Measurements from ENCODE around the gene AMIGO1. TPM values are rescaled to one million over a fixed set of nuclear protein-coding genes. Genes with fewer than 3 reads are reported as not detected.

Gene AMIGO1, protein sequence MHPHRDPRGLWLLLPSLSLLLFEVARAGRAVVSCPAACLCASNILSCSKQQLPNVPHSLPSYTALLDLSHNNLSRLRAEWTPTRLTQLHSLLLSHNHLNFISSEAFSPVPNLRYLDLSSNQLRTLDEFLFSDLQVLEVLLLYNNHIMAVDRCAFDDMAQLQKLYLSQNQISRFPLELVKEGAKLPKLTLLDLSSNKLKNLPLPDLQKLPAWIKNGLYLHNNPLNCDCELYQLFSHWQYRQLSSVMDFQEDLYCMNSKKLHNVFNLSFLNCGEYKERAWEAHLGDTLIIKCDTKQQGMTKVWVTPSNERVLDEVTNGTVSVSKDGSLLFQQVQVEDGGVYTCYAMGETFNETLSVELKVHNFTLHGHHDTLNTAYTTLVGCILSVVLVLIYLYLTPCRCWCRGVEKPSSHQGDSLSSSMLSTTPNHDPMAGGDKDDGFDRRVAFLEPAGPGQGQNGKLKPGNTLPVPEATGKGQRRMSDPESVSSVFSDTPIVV
- polyA plus RNA-seq (2013) = 0.08 and 0.12 TPM in 2 replicates

DNA sequence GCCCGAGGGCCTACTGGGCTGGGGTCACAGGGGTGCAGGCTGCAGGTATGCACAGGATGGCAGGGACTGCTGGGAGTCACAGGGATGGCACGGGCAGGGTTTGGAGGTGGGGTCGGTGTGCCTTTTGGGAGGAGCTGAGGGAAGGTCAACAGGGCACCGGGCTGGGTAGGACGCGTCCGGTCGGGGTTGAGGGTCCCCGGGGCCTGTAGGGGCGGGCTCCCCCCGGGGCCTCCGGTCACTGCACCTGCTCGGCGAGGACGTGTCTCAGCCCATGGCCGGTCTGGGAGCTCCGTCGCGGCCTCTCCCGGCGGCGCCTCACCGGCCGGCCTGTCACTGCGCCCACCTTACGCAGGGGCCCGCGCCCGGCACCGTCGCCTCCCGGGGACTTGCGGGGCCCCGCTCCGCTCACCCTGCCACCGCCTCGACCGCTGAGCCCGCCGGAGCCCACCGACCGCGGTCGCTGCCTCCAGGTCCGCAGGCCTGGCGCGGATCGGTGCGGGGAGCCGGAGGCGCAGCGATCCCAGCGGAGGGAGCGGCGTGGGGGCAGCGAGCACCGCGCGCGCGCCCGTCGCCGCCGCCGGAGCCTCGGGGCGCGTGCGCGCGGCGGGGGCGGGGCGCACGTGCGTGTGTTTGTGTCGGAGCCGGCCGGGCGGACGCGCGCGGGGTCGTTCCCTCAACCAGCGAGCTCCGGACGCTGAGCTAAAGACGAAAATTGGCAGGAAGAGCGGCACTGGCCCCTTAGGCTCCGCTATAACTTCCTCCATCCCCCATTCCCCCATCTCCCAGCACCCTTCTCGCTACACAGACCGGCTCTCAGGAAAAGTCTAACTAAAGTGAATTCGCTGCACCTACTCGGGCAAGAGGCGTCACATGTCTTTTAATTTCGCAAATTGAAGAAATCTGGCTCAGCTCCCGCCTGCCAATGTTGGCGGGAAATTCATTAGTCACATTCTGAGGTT, at the start of gene AMIGO1:
Gene AMIGO1 (minus strand): TSS at position 552 of the 959 bp plus-strand sequence. CDS start 815 bp downstream, outside the sequence.
- no peaks in the 10 kb centered on the region for H3K79me1 ChIP-seq (ENCODE audit: low read length)
- no peak within 1 kb of the TSS for H4K12ac ChIP-seq (ENCODE audit: low read depth, low read length)
- no CpG with 5 or more reads among the region's 100 CpGs for WGBS (ENCODE audit: extremely low coverage, insufficient coverage, insufficient read length)

DNA sequence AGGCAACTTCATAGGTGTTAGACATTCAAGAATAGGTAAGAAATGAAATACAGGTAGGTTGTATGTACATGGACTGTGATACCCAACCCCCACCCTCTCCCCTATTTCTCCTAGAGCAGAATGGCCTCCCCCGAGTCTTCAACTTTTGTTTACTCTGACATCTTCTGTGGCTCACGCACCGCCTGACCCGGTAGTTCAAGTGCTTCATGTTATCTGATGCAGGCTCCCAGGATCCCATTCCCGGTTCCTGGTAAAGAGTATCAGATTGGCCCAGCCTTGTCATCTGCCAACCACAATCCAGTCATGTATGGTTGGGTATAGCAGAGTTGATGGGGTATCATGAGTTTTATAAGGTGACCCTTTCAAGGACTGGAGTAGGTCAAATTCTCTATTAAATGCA, 48.0 kb upstream of the AMIGO1 start:
- no peak overlapping the region for H3K27ac ChIP-seq (ENCODE audit: low read depth, low read length)
- no peak overlapping the region for H4K8ac ChIP-seq (ENCODE audit: low read depth, low read length)
- no peaks in the 10 kb centered on the region for H3K9me3 ChIP-seq (ENCODE audit: insufficient read depth, low read depth, low read length)
- no peak overlapping the region for H2AFZ ChIP-seq (ENCODE audit: insufficient read depth, low read length, poor library complexity)
- H3K4me2 ChIP-seq (ENCODE audit: low read length) = no peak overlapping the region
- WGBS (ENCODE audit: extremely low coverage, insufficient coverage, insufficient read length) = no CpG with 5 or more reads among the region's 5 CpGs
- no peaks in the 10 kb centered on the region for H3K36me3 ChIP-seq (ENCODE audit: control insufficient read depth in 1 of 2, insufficient read depth in 2 of 2, low read length in 2 of 2)
- H3K18ac ChIP-seq (ENCODE audit: low read length) = no peak overlapping the region
- no peak overlapping the region for H4K91ac ChIP-seq (ENCODE audit: low read depth, low read length)
- H2AK5ac ChIP-seq (ENCODE audit: low read length) = no peak overlapping the region
- no peaks in the 10 kb centered on the region for H3K4me1 ChIP-seq (ENCODE audit: control insufficient read depth in 1 of 2, insufficient read depth in 2 of 2, low read length in 2 of 2)
- H3K79me2 ChIP-seq (ENCODE audit: control insufficient read depth, insufficient read depth, low read length, poor library complexity) = peaks cover 11% of the 10 kb centered on the region
- H2BK5ac ChIP-seq (ENCODE audit: low read depth, low read length, poor library complexity) = no peak overlapping the region
- no peaks in the 10 kb centered on the region for H3K27me3 ChIP-seq (ENCODE audit: insufficient read depth, low read length)
- no peak overlapping the region for H3K14ac ChIP-seq (ENCODE audit: low read length)
- no peak for DNase-seq
- H3K23ac ChIP-seq (ENCODE audit: low read length) = no peak overlapping the region
- H2BK120ac ChIP-seq (ENCODE audit: insufficient read depth, low read length, poor library complexity) = no peak overlapping the region
- H4K12ac ChIP-seq (ENCODE audit: low read depth, low read length) = no peak overlapping the region
- H3K4me3 ChIP-seq (ENCODE audit: low read depth, low read length) = no peak overlapping the region
- peak overlapping the region; percentile 57 for H3K4ac ChIP-seq (ENCODE audit: low read depth, low read length)
- H2BK12ac ChIP-seq (ENCODE audit: low read length) = no peak overlapping the region
- H3K9ac ChIP-seq (ENCODE audit: low read length) = no peak overlapping the region
- H3K79me1 ChIP-seq (ENCODE audit: low read length) = no peaks in the 10 kb centered on the region

More for the DNA sequence above, at the start of gene AMIGO1:
- Histone ChIP-seq H3K14ac (ENCODE audit: low read length) (no peak within 1 kb of the TSS), H3K36me3 (ENCODE audit: control insufficient read depth in 1 of 2, insufficient read depth in 2 of 2, low read length in 2 of 2) (no peaks in the 10 kb centered on the region), H3K4ac (ENCODE audit: low read depth, low read length) (no peak within 1 kb of the TSS), H4K91ac (ENCODE audit: low read depth, low read length) (no peak within 1 kb of the TSS), H4K8ac (ENCODE audit: low read depth, low read length) (no peak within 1 kb of the TSS), H2AK5ac (ENCODE audit: low read length) (no peak within 1 kb of the TSS), H2BK120ac (ENCODE audit: insufficient read depth, low read length, poor library complexity) (no peak within 1 kb of the TSS), H3K27me3 (ENCODE audit: insufficient read depth, low read length) (peaks cover 14% of the 10 kb centered on the region), H3K9me3 (ENCODE audit: insufficient read depth, low read depth, low read length) (peaks cover 7% of the 10 kb centered on the region), H3K27ac (ENCODE audit: low read depth, low read length) (no peak within 1 kb of the TSS), H2BK5ac (ENCODE audit: low read depth, low read length, poor library complexity) (no peak within 1 kb of the TSS), H2AFZ (ENCODE audit: insufficient read depth, low read length, poor library complexity) (peak within 1 kb of the TSS; percentile 32), H3K4me1 (ENCODE audit: control insufficient read depth in 1 of 2, insufficient read depth in 2 of 2, low read length in 2 of 2) (peaks cover 5 to 6% of the 10 kb centered on the region in 2 experiments), H3K79me2 (ENCODE audit: control insufficient read depth, insufficient read depth, low read length, poor library complexity) (peaks cover 2% of the 10 kb centered on the region), H3K23ac (ENCODE audit: low read length) (no peak within 1 kb of the TSS), H3K4me2 (ENCODE audit: low read length) (peak within 1 kb of the TSS; percentile 99), H2BK12ac (ENCODE audit: low read length) (no peak within 1 kb of the TSS), H3K9ac (ENCODE audit: low read length) (peak within 1 kb of the TSS; percentile 71), H3K4me3 (ENCODE audit: low read depth, low read length) (peak within 1 kb of the TSS; percentile 82), H3K18ac (ENCODE audit: low read length) (no peak within 1 kb of the TSS)
- peak; percentile 17 to 53 for DNase-seq

DNA sequence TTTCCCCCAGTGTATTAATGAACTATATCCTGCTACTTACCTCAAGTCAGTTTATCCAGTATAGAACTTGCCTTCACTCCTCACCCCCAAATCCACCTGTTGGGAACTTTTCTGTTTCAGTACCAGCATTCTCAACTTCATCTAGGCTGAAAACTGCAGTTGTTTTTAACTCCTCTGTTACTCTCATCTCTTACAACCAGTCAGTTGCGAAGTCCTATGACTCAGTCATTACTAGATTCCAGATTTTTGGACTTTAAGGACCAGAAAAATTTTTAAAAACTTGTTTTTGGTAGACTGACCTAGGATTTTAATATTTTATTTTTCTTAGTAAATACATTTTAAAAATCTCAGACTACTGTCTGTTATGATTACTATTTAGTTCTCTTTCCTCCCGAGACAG, 47.0 kb upstream of the AMIGO1 start:
- no peak overlapping the region for H3K4me3 ChIP-seq (ENCODE audit: low read depth, low read length)
- no peaks in the 10 kb centered on the region for H3K36me3 ChIP-seq (ENCODE audit: control insufficient read depth in 1 of 2, insufficient read depth in 2 of 2, low read length in 2 of 2)
- peak overlapping the region; percentile 86 for H3K4ac ChIP-seq (ENCODE audit: low read depth, low read length)
- no peaks in the 10 kb centered on the region for H3K4me1 ChIP-seq (ENCODE audit: control insufficient read depth in 1 of 2, insufficient read depth in 2 of 2, low read length in 2 of 2)
- H4K91ac ChIP-seq (ENCODE audit: low read depth, low read length) = no peak overlapping the region
- H2BK12ac ChIP-seq (ENCODE audit: low read length) = no peak overlapping the region
- no peak overlapping the region for H3K18ac ChIP-seq (ENCODE audit: low read length)
- H2AK5ac ChIP-seq (ENCODE audit: low read length) = no peak overlapping the region
- no peak overlapping the region for H2BK120ac ChIP-seq (ENCODE audit: insufficient read depth, low read length, poor library complexity)
- H3K9ac ChIP-seq (ENCODE audit: low read length) = no peak overlapping the region
- no peak for DNase-seq
- no peaks in the 10 kb centered on the region for H3K9me3 ChIP-seq (ENCODE audit: insufficient read depth, low read depth, low read length)
- no peak overlapping the region for H3K27ac ChIP-seq (ENCODE audit: low read depth, low read length)
- no CpG with 5 or more reads among the region's 2 CpGs for WGBS (ENCODE audit: extremely low coverage, insufficient coverage, insufficient read length)
- H3K27me3 ChIP-seq (ENCODE audit: insufficient read depth, low read length) = no peaks in the 10 kb centered on the region
- H3K14ac ChIP-seq (ENCODE audit: low read length) = no peak overlapping the region
- H3K79me2 ChIP-seq (ENCODE audit: control insufficient read depth, insufficient read depth, low read length, poor library complexity) = peaks cover 11% of the 10 kb centered on the region
- no peak overlapping the region for H3K23ac ChIP-seq (ENCODE audit: low read length)
- H2BK5ac ChIP-seq (ENCODE audit: low read depth, low read length, poor library complexity) = no peak overlapping the region
- no peaks in the 10 kb centered on the region for H3K79me1 ChIP-seq (ENCODE audit: low read length)
- H4K8ac ChIP-seq (ENCODE audit: low read depth, low read length) = no peak overlapping the region
- H2AFZ ChIP-seq (ENCODE audit: insufficient read depth, low read length, poor library complexity) = no peak overlapping the region
- H3K4me2 ChIP-seq (ENCODE audit: low read length) = no peak overlapping the region
- no peak overlapping the region for H4K12ac ChIP-seq (ENCODE audit: low read depth, low read length)

All from trophoblast cell (in vitro differentiated cells and primary cell).